ENCODE data around the gene NRAP. TPM values are rescaled to one million over a fixed set of nuclear protein-coding genes. Genes with fewer than 3 reads are reported as not detected.

NRAP gene
- total and polyA plus RNA-seq, 2 donors (not counting 3 experiments of a cell fraction or from before 2014, with no cell fraction given): not detected

DNA sequence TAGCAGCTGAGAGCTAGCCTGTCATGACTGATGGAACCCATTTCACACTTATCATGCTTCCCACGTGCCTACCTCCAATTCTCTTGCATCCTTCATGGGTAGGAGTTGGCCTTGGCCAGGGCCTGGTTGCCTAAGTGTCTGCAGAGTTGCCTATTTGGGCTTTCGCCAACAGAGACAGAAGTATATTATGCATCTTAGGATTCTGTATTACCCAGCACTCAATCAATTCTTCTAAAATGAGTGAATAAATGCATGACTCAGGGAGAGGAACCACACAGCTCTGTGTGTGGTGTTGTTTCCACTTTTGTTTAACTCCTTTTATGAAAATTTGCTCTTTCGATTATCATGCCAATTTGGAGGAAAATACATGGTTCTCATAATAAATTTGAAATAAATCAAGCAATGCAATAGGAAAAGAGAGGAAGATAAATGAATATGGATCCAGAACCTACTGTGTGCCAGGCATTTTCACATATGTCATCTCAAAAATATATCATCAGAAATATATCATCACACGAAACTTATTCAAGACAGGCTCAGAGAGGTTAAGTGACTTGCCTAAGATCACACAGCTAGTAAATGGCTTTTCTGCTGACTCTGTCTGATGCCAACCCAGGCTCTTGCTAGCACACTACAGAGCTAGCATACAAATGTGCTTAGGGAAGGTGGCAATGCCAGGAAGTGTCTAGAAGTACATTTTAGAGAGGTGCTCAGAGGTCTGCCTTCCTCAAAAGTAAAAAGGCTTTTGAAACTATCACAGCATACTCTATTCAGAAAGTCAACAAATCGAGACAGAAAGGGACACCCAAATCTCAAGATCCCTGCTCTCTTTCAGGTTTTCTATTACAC lies 120.5 kb downstream of the NRAP start:
- no peak overlapping the region for H3K4me2 ChIP-seq (ENCODE audit: insufficient read depth, low read length)
- TF ChIP-seq FOS (IDR thresholded peaks at IDR 0.05; ENCODE audit: borderline replicate concordance, insufficient read depth, low read length): no peak
- TF ChIP-seq MYC (IDR thresholded peaks at IDR 0.05; ENCODE audit: low read depth, low read length): no peak
- TF ChIP-seq EZH2 (IDR thresholded peaks at IDR 0.05; ENCODE audit: borderline replicate concordance, low read depth, low read length, severe bottlenecking): no peak
- TF ChIP-seq, protein P1, sequence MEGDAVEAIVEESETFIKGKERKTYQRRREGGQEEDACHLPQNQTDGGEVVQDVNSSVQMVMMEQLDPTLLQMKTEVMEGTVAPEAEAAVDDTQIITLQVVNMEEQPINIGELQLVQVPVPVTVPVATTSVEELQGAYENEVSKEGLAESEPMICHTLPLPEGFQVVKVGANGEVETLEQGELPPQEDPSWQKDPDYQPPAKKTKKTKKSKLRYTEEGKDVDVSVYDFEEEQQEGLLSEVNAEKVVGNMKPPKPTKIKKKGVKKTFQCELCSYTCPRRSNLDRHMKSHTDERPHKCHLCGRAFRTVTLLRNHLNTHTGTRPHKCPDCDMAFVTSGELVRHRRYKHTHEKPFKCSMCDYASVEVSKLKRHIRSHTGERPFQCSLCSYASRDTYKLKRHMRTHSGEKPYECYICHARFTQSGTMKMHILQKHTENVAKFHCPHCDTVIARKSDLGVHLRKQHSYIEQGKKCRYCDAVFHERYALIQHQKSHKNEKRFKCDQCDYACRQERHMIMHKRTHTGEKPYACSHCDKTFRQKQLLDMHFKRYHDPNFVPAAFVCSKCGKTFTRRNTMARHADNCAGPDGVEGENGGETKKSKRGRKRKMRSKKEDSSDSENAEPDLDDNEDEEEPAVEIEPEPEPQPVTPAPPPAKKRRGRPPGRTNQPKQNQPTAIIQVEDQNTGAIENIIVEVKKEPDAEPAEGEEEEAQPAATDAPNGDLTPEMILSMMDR (IDR thresholded peaks at IDR 0.05; ENCODE audit: extremely low read depth in 1 of 2, insufficient read depth in 1 of 2, low read depth in 1 of 2, low read length in 2 of 2): no peak
- no peak for TF ChIP-seq POLR2AphosphoS5 (IDR thresholded peaks at IDR 0.05; ENCODE audit: insufficient read depth, low read depth, low read length)
- TF ChIP-seq, protein P2, sequence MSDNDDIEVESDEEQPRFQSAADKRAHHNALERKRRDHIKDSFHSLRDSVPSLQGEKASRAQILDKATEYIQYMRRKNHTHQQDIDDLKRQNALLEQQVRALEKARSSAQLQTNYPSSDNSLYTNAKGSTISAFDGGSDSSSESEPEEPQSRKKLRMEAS (IDR thresholded peaks at IDR 0.05; ENCODE audit: insufficient read depth, insufficient read length): no peak
- H3K9me1 ChIP-seq (replicated peaks; ENCODE audit: control insufficient read depth, extremely low read depth, insufficient read depth, low read length): no peaks in the 10 kb centered on the region
- FAIRE-seq (no peak), DNase-seq (ENCODE audit: low read depth, low spot score) (no peak)
- no peaks in the 10 kb centered on the region for H3K79me2 ChIP-seq (ENCODE audit: control insufficient read depth, insufficient read depth, low read length)
- no peak overlapping the region for H3K4me3 ChIP-seq (replicated peaks in 1 of 3; ENCODE audit: insufficient read depth in 1 of 3, low read depth in 1 of 3, low read length in 3 of 3)
- intact Hi-C loops (cut with micrococcal nuclease): no loop called here
- no peaks in the 10 kb centered on the region for H3K36me3 ChIP-seq (ENCODE audit: control insufficient read depth in 2 of 2, extremely low read depth in 1 of 2, insufficient read depth in 2 of 2, low read length in 2 of 2)
- H3K9me3 ChIP-seq (replicated peaks; ENCODE audit: control insufficient read depth, insufficient read depth, low read length): no peaks in the 10 kb centered on the region
- H3K9ac ChIP-seq (replicated peaks; ENCODE audit: extremely low read depth, insufficient read depth, low read length): no peak overlapping the region
- H2AFZ ChIP-seq (ENCODE audit: low read depth, low read length): no peak overlapping the region
- H3K4me1 ChIP-seq (ENCODE audit: control insufficient read depth, extremely low read depth, insufficient read depth, low read length): no peaks in the 10 kb centered on the region
- CTCF ChIA-PET: interaction anchor here (0.9 to 1.1 kb wide), 2 partner anchors 19 to 23 kb away, joined by 3 read pairs; no protein-coding TSS in a partner anchor
- H3K27ac ChIP-seq (ENCODE audit: insufficient read depth, low read depth, low read length): no peak overlapping the region
- no peaks in the 10 kb centered on the region for H4K20me1 ChIP-seq (replicated peaks; ENCODE audit: control insufficient read depth, extremely low read depth, insufficient read depth, low read length)
- BruUV-seq (replicated peaks): no TSS peak
- POLR2A ChIA-PET: no interaction called here
- no peaks in the 10 kb centered on the region for H3K27me3 ChIP-seq (ENCODE audit: control insufficient read depth in 2 of 2, insufficient read depth in 2 of 2, low read length in 2 of 2)
- dilution Hi-C loops (cut with MboI; ENCODE audit: extremely low pct_ligation_motif_present, low sequenced_read_pairs): no loop called here

All from endothelial cell of umbilical vein (primary cell).